Activated T-helper 1 cell treated with Interleukin-2 at 50 U/mL for 16 hours (primary cell): ENCODE results near the gene SCAPER.
"Not testable (repeated sequence)": the region's sequence is repeated elsewhere in the genome, so short reads cannot be mapped to it uniquely, and the experiment has no call there.

Experiments
- DNase-seq: peaks from one replicate; pipeline ENCODE4 v3.0.0-alpha.2; 2020; ENCODE audit warnings: low read depth

Gene SCAPER

GRCh38 chr15:76861815-76862397 is 43.2 kb downstream of the SCAPER start:
- DNase-seq: no peak

GRCh38 chr15:76860201-76860600 is 44.9 kb downstream of the SCAPER start:
- no peak for DNase-seq

GRCh38 chr15:76850367-76850766 is 54.8 kb downstream of the SCAPER start:
- DNase-seq: not testable (repeated sequence)

GRCh38 chr15:76846782-76847181 is 58.4 kb downstream of the SCAPER start:
- no peak for DNase-seq

- no peak for DNase-seq
These were observed 61.0 kb downstream of the SCAPER start for GRCh38 chr15:76844096-76844495.

GRCh38 chr15:76843269-76843668 is 61.9 kb downstream of the SCAPER start:
- no peak for DNase-seq

- DNase-seq: no peak
These were observed 64.2 kb downstream of the SCAPER start for GRCh38 chr15:76840830-76841460.

- DNase-seq: no peak
These were observed 66.0 kb downstream of the SCAPER start for GRCh38 chr15:76839173-76839572.

GRCh38 chr15:76837474-76837873 is 67.7 kb downstream of the SCAPER start:
- DNase-seq: no peak

GRCh38 chr15:76829939-76830338 is 75.2 kb downstream of the SCAPER start:
- no peak for DNase-seq

GRCh38 chr15:76823890-76824289 is 81.2 kb downstream of the SCAPER start:
- no peak for DNase-seq

GRCh38 chr15:76823303-76823702 is 81.8 kb downstream of the SCAPER start:
- DNase-seq: no peak

GRCh38 chr15:76818926-76819325 is 86.2 kb downstream of the SCAPER start:
- not testable (repeated sequence) for DNase-seq

GRCh38 chr15:76815421-76815820 is 89.7 kb downstream of the SCAPER start:
- DNase-seq: no peak

GRCh38 chr15:76812381-76812780 is 92.8 kb downstream of the SCAPER start:
- no peak for DNase-seq

- no peak for DNase-seq
These were observed 95.6 kb downstream of the SCAPER start for GRCh38 chr15:76809412-76810103.

GRCh38 chr15:76803049-76803571 is 102.0 kb downstream of the SCAPER start:
- DNase-seq: no peak

- DNase-seq: no peak
These were observed 102.7 kb downstream of the SCAPER start for GRCh38 chr15:76802411-76802810.

GRCh38 chr15:76799760-76800159 is 105.4 kb downstream of the SCAPER start:
- DNase-seq: no peak

- DNase-seq: no peak
These were observed 109.9 kb downstream of the SCAPER start for GRCh38 chr15:76795217-76795616.

GRCh38 chr15:76793162-76793561 is 112.0 kb downstream of the SCAPER start:
- no peak for DNase-seq

- DNase-seq: no peak
These were observed 113.6 kb downstream of the SCAPER start for GRCh38 chr15:76791511-76791910.

GRCh38 chr15:76787273-76787672 is 117.9 kb downstream of the SCAPER start:
- DNase-seq: no peak
